ENCODE measurements around the gene UTP20.

Gene UTP20

GRCh38 chr12:101280006-101280505, at the start of gene UTP20:
TSS of gene UTP20 (plus strand) at chr12:101280105. CDS start at chr12:101280283, 178 bp downstream.
- peak; percentile 77 to 79 for DNase-seq

DNA sequence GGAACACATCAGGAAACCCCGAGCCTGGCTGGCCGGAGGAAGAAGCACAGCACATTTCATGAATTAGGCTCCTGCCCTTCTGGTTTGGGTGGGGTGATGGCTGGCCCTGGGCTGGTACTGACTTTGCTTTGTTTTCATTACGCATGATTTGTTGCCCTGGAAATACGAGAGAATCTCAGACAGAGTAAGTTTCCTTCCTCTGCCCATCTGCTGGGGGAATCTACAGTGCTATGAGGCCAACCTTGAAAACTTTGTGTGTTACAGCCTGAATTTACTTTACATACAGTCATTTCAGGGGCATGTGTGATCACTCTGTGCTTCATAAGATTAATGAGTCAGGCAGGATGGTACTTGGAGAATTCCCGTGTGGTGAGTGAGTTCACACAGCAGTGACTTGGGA, 49.4 kb upstream of the UTP20 start:
- DNase-seq: no peak

- DNase-seq: no peak
These were observed 48.3 kb upstream of the UTP20 start for GRCh38 chr12:101231636-101232035.

GRCh38 chr12:101235686-101236085, 44.2 kb upstream of the UTP20 start:
- DNase-seq: no peak

- no peak for DNase-seq
These were observed 41.6 kb upstream of the UTP20 start for GRCh38 chr12:101238306-101238705.

DNA sequence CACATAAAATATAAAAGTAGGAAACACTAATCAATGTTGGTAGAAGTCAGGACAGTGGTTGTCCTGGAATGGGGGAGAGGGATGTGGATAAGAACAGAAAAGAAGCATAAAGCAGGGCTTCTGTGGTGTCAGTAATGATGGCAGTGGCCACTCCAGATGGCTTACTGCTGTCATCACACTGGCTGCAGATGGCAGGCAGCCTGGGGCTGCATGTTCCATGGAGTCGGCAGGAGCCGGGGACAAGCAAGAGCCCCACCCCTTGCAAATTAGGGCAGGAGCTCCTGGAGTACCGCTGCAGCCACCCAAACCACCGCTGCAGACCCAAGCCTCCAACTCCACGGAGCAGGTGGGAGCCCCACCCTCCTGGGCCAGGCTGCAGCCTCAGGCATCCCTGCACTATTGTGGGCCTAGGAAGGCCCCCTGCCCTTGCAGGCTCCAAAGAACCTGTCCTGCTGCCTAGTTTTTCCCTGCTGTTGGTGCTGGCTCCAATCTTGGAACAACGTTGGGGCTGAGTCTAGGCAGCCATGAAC, 41.0 kb upstream of the UTP20 start:
- no peak for DNase-seq

DNA sequence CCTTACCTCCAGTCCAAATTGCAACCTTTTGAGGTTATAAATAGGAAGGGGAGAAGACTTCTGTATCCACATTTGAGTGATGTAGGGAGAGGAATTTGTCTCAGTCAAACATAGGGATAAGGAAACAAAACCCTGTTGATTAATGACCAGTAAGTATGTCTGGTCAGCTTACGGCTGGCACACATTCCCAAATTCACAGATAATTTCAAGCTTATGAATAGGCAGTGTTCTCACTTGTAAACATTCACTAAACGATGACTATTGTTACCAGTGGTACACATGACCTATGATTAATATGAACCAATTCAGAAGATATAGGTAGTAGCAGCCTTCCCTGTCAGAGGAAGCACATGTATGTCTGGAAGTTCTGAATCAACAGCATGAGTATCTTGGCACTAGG, 36.8 kb upstream of the UTP20 start:
- no peak for DNase-seq

DNA sequence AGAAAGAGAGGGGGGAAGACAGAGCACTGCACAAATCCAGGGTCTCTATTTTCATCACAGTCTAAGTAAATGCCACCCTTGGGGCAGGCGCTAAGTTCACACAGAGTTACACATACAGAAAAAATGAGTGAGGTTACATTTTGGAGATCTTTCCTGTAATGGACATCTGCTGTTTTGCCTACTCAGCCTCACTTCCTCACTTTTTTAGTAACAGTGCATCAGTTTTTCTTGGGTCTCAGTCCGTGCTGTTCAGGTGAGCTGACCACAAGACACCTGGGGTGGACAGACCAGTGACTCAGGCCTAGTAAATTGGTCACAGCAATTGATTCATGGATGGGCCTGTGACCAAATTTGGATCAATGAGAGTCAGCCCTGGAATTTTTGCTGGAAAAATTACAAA, 36.3 kb upstream of the UTP20 start:
- no peak for DNase-seq

DNA sequence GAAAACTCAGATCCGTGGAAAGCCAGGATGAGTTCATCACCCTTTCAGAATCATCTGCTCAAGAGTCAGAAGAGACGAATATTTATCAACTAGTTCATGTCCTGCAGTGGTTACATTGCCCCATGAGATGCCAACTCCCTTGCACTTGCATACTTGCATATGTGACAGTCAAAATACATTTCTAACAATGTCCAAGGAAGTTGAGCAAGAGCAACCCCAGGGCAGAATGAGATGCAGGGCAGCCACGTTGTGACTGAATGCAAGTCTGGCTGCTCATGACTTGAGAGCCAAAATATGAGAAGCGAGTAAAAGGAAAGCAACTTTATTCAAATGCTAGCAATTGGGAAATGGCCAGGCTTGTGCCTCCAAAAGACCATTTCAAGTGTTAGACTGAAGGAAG, 23.6 kb upstream of the UTP20 start:
- DNase-seq: no peak

- no peak for DNase-seq
These were observed 22.5 kb upstream of the UTP20 start for GRCh38 chr12:101257357-101257756.

DNA sequence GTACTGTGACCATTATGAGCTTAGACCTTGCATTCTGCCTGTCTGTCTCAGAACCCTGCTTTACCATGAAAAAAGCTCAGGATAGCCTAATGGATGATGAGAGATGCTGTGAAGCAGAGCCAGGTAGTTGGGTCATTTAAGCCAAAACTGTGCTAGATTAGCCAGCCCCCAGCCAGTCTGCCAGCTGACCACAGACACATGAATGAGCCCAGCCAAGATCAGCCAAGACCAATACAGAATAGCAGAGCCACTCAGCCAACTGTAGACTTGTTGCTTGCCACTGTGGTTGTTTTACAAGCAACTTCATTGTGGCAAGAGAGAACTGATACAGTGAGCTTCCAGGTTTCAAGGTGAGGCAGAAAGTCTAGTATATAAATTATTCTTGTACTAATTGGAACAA, 12.8 kb upstream of the UTP20 start:
- no peak for DNase-seq

DNA sequence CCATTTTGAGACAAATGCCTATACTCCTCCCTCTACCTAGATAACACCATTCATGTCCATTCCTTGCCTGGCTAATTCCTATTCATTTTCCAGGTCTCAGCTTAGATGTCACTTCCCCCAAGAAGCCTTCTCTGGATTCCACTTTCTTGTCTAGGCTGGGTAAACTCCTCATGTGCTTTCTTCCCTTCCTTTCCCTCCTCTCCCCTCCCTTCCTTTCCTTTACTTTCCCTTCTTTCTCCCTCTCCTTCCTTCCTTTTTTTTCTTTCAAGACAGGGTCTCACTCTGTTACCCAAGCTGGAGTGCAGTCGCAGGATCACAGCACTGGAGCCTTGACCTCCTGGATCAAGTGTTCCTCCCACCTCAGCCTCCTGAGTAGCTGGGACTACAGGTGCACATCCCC, 3.5 kb upstream of the UTP20 start:
- DNase-seq: no peak

DNA sequence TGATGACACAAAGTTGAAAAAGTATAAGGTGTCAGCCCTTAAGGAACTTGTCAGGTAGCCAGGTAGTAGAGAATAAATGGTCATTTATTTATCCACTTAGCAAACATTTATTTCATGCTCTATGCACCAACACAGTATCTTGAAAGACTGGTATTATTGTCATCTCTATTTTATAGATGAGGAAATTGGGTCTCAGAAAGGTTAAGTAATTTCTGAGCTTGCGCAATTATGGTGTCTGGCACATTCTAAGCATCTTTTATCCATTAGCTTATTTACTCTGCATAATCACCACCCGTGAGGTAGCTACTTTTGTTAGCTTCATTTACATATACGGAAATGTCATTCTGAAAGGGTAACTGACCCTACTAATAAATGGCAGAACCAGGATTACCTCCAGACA, 2.5 kb upstream of the UTP20 start:
- DNase-seq: no peak

- no peak for DNase-seq
These were observed 7.5 kb downstream of the UTP20 start for GRCh38 chr12:101287357-101287756.

GRCh38 chr12:101297661-101298060, 17.8 kb downstream of the UTP20 start:
- DNase-seq: no peak

DNA sequence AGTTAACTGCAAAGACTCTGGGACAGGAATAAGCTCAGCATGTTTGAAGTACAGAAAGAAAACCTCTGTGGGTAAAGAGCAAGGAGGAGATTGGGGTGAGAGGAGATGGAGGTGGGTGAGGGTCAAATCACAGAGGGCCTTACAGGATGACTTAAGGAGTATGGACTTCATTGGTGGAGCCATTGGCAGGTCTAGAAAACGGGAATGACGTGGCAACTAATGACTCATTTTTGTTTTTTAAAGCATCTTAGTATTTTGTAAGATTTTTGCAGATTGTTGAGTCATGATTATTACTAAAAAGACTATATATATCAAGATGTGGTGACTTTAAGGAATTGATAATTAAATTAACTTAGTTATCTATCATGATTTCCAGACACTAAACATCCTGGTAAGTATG, 18.5 kb downstream of the UTP20 start:
- DNase-seq: no peak

DNA sequence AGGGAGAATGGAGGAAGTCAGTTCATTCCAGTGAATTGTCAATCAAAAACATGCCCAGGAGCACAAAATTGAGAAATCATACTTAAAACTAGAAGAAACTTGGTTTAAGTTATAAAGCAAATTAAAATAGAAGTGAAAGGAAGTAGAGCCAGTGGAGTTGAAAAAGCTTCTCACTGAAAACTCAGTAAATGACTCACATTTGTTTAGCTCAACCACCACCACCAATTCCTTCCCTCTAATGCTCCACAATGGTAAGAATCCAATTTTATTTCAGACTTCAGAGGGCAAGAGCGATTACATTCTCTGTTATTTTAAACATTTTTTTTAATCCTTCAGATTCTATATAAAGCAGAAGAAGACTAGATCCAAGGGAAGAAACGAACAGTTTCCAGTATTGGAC, 19.4 kb downstream of the UTP20 start:
- DNase-seq: no peak

DNA sequence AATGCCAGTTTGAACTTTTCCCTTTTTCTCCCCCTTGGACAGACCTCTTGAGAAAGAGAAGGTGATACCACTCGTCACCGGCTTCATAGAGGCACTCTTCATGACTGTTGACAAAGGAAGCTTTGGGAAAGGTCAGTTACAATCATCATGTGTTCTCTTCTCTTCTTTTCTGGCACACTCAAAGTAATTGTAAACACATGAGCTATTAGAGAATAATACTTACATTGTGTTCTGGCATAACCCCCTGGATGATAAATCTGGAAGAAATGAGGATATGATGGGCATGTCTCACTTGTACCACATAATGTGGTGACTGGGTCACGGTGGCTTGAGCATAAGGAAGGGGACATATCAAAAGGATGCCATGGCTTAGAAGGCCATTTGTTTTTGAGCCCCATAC, 20.0 kb downstream of the UTP20 start:
- DNase-seq: no peak

- no peak for DNase-seq
These were observed 22.8 kb downstream of the UTP20 start for GRCh38 chr12:101302741-101303140.

DNA sequence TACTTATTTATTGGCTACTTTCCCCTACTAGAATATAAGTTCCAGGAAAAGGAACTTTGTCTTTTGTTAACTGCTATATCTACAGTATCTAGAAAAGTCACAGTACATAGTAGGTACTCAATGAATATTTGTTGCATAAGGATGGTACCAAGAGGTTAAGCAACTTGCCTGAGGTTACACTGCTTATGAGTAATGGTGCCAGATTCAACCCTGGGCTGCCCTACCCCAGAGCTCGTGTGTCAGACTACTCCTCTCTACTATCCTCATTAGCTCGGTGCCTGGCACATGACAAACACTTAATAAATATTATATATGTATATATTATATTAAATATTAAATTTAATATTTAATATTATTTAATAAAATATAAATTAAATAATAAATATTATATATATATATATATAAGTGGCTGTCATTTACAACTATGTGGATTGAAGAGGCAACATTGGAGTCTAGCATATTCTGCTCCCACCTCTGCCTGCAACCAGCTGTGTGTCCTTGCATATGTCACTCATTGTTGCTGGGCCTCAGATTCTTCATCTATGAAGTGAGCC, 25.4 kb downstream of the UTP20 start:
- DNase-seq: no peak

DNA sequence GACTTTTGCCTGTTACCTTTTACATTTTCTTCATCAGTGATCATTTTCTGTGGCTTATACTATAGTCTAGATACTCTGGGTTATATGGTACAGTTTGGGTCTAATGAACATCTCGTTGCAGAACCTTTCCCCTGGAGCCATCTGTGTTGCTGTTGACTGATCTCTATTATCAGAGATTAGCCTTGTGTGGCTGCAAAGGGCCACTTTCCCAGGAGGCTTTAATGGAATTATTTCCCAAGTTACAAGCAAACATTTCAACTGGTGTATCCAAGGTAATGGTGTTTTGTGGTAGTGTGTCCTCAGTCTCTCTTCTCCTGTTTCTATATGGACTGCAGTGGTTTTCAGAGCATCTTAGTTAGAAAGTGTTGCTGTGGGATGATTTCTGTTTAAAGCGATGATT, 25.9 kb downstream of the UTP20 start:
- no peak for DNase-seq

DNA sequence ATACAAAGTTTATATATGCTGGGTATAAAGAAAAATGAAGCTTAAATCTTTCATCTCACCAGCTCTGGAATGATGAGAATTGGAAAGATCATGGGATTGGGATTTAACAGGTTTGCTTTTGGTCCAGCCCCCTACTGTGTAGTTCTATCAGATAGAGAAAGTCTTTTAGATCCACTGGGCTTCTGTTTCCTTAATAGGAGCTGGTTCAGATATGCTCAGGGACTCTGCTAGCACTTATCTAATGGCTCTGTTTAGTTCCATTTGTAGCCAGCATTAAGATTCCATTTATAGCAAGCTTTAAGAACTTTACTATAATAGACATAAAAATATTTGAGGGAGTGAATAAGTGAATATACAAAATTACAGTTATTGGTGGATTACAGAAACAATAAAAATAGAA, 42.6 kb downstream of the UTP20 start:
- DNase-seq: no peak

DNA sequence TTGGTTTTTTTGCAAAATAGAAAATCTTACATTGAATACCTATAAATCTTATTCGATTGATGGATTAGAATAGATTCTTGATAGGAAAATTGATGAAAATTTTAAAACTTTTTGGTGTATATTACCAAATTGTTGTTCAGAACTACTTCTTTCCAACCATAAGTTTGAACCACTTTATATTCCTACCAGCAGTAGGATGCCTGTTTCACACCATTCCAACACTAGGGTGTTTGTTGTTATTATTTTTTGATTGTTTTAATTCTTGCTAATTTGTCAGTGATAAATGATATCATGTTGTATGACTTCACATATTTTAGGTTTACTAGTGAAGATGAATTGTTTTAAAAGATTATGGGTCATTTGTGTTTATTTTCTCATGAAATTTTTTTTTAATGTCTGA, 43.4 kb downstream of the UTP20 start:
- DNase-seq: no peak

DNA sequence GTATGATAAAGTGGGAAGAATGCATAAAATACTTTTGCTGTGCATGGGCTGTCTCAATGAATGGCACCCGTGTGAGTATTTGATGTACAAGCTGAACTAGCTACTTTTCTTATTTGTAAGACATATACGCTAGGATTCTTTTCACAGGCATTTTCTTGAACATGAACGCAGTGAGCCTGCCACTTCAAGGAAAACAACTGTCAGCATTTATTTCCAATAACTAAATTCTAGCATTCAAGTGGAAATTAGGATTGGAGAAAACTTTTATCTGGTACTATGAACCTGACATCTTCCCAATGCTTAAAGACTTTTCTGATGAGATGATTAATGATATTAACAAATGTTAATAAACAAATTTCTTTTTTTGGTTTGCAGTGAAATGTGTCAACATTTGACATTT, 45.7 kb downstream of the UTP20 start:
- DNase-seq: no peak

GRCh38 chr12:101327051-101327450, 47.1 kb downstream of the UTP20 start:
- DNase-seq: no peak

Data from bone marrow (tissue), 2 donors.